ENCODE measurements around the gene KCTD19.

KCTD19 gene

DNA sequence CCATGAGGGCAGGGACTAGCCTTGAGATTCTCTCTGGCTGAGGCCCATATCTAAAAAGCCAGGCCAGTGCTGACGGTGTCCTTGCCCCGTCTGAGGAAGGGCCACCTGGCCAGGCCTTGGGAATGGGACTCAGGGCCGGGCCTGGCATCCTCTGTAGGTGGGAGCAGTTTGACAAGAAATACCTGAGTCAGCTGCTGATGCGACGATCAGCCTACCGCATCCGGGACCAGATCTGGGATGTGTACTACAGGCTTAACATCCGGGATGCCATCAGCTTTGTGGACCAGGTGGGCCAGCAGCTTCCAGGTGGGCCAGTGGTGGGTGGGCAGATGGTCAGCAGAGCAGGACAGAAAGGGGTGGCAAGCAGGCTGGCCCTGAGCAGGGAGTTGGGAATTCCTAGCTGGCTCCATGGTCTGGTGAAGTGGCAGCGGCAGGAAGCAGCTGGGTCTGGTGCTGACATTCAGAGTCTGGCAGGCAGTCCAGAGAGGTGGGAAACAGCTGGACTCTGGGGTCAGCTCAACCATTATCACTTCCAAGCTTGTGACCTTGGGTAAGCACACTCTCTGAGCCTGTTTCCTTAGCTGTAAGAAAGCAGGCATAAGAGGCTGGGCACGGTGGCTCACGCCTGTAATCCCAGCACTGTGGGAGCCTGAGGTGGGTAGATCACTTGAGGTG lies 68.2 kb downstream of the KCTD19 start:
- DNase-seq = no peak

DNA sequence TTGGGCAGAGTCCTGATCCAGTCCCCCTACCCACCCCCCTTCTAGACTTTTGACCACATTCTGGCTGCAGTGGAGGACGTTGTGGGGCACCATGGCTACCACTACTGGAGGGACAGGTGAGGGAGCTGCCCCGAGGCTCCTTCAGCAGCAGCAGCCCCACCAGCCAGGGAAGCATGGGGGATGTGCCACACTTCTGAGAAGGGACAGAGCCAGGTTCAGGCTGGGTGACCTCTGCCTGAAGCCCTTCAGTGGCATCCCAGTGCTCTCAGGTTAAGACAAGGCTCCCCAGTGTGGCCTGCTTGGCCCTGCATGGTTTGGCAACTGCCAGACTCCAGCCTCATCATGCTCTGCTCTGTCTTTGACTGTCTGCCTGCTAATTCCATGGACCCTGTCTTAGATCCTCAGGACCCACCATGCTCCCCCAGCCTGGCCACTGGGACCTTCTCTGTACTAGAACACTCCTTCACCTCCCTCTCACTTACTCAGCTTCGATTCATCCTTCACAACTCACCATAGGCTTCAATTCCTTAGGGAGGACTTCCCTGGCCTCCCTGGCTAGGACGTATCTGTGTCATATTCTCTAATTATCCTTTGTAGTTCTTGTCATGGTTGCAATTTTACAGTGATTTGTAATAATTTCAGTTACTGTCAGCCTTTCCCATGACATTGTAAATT lies 68.9 kb downstream of the KCTD19 start:
- DNase-seq = no peak

DNA sequence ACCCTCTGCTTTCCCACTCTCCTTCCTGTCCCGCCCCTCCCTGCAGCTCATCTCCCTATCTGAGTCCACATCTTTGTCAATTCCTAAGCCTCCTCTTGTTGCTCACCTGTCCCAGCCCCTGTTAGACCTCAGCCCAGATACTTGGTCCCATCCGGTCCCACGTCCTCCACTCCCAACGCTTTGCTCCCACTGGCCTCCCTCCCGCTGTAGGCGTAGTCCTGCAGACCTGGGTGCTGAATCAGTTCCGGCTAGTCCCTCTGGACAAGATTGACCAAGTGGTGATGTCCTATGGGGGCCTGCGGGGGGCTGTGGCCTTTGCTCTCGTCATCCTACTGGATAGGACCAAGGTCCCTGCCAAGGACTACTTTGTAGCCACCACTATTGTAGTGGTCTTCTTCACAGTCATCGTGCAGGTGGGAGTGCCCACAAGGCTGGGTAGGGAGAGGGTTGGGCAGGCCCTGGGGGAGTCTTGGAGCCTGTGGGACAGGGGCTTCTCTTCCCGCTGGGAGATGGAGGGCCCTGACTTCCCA lies 69.8 kb downstream of the KCTD19 start:
- no peak for DNase-seq

DNA sequence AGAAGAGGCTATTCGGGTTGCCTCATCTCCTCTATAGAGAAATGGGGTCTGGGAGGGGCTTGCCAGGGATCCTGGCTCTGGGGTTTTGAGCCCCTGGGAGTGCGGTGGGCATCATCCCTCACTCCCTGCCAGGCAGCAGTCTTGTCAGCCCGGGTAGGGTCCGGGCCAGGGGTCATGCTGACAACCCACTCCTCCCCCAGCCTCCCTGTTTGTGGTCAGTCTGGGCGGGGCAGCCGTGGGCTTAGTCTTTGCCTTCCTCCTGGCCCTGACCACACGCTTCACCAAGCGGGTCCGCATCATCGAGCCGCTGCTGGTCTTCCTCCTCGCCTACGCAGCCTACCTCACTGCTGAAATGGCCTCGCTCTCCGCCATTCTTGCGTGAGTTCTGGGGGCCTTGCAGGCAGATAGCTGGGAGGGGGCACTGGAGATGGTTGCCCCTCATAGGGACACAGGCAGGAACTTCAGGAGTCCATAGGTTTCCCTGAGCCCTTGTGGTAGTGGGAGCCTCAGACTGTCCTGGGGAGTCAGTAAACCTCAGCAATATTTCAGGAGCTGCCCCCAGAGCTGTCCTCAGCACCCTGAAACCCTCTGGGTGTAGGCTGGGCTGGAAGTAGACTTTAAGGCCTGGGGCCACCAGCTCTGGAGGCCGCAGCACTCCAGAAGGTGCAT lies 70.9 kb downstream of the KCTD19 start:
- no peak for DNase-seq

DNA sequence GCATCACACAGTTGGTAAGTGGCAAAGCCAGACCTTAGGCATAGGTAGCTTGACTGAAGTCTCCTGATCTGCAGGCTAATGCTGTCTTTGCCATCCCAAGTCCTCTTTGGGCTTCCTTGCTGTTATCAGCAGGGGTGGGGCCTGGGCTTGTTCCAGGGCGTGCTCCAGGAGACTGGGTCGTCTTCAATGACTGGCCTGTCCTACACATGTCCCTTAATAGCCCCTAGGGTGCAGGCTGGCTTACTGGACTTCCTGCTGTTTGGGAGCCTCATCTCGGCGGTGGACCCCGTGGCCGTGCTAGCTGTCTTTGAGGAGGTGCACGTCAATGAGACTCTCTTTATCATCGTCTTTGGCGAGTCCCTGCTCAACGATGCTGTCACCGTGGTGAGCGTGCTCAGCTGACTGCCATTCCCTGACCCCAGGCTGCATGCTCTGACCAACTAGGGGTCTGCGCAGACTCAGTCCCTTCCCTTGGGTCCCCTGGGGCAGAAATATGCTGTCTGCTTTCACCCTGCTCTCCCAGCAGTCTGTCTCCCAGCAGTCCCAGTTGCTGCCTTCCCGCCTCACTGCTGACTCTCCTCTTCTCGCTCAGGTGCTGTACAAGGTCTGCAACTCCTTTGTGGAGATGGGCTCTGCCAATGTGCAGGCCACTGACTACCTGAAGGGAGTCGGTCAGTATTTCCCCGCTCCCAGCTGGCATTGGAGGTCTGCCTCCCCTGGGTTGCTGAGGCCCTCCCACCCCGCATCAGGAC lies 71.6 kb downstream of the KCTD19 start:
- no peak for DNase-seq

DNA sequence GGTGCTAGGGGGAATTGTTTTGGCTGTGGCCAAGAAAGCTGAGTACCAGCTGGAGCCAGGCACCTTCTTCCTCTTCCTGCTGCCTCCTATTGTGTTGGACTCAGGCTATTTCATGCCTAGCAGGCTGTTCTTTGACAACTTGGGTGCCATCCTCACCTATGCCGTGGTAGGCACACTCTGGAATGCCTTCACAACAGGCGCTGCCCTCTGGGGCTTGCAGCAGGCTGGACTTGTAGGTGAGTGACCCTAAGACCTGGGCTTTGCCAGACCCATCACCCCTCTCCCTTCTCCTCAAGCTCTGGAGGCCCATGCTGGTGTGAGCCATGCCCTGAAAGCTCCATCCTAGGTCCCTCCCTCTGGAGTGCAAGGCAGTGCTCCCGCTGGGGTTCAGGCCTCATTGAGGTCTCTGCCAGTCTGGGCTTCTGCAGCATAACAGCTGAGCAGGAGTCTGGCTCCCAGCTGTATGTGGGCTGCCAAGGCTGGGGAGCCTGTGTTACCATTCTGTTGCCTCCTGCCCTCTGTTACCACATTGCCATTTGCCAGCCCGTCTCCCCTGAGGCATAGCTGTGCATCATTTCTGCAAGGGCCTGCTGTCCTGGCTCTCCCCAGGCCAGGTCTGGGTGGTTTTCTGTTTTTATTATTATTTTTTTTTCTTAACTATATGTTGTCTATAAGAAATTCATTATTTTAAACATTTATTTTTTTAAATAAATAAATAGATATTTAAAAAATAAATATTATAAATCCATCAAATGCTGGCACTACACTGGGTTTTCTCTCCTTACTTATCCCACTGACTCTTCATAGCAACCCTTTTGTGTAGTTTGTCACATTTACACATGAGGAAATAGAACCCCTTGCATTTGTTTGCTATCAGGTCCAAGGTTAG lies 73.7 kb downstream of the KCTD19 start:
- no peak for DNase-seq

DNA sequence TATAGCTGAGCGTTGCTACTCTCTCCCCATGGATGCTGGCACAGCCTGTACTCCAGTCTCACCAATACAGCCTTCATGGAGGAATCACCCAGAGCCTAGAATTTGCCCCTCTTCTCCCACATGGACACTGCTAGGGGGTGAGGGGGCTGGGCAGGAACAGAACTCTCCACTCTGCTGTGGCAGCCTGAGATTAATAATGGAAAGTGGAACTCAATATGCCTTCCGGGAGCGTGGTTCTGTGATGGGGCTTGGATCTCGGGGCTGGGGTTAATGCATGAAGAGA lies 76.6 kb downstream of the KCTD19 start:
- DNase-seq = no peak

DNA sequence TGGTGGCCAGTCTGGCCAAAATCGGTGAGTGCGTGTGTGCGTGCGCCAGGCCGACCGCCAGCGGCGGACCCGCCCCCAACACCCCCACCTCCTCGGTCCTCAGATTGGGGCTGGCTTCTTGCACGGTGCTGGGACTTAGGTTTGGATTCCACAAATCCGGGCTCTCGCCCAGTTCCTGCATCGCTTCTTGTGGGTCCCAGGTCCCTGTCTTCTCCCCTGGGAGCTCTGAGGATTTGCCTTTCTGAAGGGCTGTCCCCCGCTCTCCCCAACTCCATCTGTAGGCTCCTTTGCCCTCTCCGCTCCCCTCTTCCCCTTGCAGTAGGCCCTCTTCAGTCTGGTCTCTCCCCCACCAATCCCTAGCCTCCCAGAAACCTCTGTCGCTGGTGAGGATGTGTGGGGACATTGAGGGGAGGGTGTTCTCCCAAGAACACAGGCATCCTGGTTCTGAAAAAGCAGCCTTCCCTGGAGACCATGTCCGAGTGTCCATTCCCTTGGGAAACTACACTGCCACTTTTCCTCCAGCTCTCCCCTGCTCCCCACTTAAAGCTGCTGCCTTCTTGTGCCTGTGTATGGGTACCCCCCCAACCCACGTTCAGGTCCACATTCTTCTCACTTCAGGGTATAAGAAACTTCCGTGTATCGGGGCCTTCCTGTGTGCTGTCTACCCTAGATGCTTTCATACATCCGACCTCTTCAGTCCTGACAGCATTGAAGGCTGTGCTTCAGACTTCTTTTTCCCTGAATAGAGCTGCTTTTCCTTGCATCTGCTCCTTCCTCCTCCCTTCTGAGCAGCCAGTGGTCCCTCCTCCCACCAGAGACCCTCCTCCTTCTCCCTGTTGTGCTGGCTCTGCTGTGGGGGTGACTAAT lies 77.1 kb downstream of the KCTD19 start:
- peak in 1 of 3 experiments; percentile 29 for DNase-seq

DNA sequence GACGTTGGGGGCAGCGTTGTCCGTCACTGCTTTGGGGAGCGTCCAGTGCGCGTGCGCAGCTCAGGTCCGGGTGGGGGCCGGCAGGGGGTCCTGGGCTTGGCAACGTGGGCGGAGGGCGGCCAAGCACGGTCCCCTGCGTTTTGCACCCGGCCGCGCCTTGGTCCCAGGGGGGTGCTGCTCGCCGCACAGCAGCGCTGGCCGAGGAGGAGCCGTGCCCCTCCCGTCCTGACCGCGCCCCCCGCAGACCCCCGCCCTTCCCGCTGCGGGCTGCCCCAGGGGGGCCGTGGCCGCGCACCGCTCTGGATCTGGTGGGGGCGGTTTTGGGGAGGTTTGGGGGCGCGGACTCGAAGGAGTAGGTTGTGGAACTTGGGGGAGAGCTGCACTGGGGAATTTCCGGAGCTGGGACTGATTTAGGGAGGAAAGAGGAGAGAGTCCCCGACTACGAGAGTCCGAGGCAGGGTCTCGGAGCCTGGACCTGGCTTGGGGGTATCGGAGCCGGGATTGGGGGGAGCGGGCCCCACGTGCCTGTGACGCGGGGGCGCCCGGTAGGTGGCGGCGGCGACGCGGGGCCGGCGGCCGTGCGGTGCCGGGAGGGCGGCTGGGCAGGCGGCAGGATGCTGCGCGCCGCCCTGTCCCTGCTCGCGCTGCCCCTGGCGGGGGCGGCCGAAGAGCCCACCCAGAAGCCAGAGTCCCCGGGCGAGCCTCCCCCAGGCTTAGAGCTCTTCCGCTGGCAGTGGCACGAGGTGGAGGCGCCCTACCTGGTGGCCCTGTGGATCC lies 78.0 kb downstream of the KCTD19 start, which contains the start of gene SLC9A5:
TSS of gene SLC9A5 (plus strand) at position 579 of the 777 bp plus-strand sequence. CDS start at position 615, 36 bp downstream.
- DNase-seq = peak in 2 of 3 experiments; percentile 24 to 33

DNA sequence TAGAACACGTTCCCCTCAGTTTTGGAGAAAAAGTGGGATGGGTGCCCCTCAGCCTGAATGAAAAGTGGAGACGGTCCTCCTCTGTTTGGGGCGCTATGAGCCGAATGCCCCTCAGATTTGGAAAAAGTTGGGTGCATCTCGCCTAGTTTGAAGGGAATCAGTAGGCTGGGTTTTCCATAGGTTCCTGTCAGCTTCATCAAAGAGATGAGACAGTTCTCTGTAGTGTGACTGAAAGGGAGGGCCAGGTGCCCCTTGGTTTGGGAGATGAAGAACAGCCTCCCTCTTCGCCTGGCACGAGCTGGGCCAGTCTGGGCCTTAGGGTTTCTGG lies 78.5 kb downstream of the KCTD19 start:
- DNase-seq = no peak

DNA sequence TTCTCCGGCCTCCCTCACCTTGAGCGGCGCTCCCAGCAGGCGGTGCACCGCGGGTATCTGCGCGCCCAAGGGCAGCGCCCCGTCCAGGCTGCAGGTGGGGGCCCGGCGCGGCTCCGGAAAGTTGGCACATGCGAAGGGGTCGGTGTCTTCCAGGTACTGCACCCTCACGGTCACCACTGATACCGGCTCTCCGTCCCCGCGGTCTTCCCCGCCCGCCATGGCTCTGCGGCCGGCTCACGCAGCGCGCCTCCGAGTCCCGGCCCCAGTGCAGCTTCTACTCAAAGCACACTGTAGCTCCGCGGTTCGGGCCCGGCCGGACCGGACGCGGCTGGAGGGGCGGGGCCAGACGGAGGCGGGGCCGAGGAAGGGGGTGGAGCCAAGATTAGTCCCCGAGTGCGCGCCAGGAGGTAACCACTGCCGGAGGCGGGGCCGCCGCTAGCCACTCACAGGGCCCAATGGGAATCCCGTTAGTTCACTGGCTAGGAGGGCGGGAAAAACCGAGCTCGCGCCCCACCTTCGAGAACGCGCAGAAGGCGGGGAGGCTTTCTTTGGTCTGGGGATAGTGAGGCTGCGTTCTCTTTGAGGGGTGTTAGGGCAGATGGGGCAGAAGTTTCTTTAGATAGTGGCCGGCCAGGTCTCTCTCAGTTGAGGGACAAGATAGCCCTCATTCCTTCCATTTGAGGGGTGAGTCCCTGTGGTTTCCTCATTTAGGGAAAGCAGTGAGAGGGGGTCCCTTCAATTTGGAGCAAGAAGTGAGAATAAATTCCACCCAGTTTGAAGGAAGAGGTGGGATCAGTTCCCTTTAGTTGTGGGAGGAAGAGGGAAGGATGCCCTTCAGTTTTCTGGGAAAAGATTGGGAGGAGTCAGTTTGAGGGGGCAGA lies 79.1 kb downstream of the KCTD19 start, which contains the start of gene FHOD1:
TSS of gene FHOD1 (minus strand) at position 290 of the 881 bp plus-strand sequence. CDS start at position 219, 71 bp downstream.
- DNase-seq = peak; percentile 85 to 92 (median 86)

DNA sequence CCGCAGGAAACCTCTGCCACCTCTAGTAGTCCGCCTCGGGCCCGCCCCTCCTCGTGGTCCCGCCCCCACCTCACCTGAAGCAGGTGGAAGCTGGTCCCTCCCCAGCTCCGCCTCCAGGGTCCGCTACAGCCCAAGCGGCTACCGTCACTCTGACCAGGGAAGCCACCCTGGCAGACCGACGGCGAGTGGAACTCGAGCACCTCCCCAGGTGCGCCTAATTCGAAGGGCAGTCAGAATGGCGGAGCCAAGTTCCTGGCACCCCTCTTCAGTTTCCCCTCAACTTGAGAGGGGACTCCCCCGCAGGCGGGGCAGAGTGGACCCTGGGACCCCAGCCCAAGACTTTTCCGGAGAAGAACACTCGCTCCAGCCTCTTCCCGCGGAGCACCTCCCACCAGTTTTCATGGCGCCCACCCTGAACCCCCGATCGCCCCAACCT lies 79.8 kb downstream of the KCTD19 start:
- peak; percentile 67 to 79 (median 74) for DNase-seq

DNA sequence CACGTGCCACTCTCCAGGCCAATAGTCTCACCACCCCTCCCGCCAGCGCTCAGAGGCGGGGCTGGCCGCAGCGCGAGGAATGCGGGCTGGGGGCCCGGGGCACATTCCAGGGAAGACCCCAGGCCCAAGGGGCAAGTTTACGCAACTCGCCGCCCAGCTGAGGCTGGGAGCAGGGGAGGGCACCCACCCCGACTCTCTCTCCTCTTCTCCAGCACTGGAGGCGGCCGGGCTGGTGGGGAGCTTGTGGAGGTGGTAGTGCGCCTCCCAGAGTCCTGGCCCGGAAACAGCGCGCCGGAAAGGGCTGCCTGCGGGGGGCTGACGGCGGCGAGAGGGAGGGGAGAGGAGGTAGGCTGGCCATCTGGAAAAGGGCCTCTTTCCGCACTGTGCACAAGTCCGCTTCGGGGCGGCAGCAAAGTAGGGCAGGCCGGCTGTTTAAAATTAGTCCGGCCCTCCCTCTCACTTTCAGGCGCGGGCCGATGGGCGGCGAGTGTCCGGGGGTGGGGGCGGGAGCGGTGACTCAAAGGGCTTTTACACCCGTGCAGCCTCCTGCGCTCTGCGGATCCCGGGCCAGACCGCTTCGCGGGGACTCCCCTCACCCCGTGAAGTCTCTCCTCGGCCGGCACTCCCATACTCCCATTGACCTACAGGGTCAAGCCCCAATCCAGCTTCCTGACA lies 80.3 kb downstream of the KCTD19 start:
- DNase-seq = peak in 2 of 3 experiments; percentile 63 to 65

DNA sequence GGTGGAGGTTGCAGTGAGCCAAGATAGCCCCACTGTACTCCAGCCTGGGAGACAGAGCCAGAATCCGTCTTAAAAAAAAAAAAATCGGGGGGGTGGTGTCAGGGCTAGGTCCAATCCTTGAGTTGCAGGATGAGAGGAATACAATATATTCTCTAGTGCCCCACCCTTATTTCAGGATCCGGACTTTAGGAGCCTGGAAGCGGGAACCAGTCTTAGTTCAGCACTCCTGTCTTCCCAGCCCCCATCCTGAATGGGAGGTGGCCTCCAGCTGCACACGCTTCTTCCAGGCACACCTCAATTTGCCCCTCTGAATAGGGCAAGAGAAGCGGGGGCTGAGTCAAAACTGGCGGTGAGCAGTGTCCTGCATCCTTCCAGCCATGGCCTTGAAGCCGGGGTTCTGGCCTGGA lies 80.9 kb downstream of the KCTD19 start:
- no peak for DNase-seq

DNA sequence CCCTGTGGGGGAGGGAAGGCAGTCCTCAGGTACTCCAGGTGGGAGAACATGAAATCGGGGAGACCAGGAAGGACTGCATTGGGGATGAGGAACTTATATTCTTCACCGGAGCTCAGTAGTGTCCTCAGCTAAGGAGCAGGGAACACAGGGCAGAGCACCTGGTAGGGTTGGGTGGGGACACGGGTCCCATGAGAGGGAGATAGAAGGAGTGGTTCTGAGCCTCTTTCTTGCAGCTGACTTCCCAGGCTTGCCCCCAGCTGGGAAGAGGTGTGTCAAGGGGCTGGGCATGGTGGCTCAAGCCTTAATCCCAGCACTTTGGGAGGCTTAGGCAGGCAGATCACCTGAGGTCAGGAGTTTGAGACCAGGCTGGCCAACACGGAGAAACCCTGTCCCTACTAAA lies 81.4 kb downstream of the KCTD19 start:
- no peak for DNase-seq

DNA sequence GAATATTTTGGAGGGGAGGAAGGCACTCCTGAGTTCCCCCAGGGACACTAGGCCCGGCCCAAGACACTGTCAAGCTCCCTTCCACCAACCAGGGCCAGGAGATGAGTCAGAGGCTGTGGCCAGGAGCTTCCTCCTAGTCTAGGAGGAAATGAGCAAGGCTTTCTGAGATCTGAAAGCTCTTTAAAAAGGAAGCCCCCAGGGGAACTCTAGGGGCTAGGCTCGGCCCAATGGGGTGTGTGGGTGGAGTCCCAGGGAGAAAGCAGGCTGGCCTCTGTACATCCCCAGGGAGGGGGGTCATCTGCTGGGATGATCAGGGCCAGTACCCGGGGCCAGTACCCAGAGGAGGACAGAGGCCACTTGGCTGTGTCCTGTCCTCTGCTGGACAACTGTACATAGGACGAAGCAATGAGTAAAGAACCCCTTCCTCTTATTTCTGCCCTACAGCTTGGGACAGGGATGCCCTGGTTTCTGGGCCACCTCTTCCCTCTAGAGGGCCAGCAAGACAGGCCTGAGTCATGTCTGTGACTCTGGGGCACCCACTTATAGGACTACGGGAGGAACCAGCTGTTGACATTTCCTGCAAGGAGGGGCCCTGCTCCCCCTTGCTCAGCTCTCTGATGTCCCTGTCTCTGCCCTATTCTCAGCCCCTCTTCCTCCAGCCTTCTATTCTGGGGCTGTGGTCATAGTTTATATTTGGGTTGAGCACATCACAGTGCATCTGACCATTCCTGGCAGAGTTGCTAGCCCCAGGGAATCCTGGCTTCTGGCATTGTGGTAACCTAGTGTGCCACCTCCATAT lies 82.0 kb downstream of the KCTD19 start:
- DNase-seq = no peak

DNA sequence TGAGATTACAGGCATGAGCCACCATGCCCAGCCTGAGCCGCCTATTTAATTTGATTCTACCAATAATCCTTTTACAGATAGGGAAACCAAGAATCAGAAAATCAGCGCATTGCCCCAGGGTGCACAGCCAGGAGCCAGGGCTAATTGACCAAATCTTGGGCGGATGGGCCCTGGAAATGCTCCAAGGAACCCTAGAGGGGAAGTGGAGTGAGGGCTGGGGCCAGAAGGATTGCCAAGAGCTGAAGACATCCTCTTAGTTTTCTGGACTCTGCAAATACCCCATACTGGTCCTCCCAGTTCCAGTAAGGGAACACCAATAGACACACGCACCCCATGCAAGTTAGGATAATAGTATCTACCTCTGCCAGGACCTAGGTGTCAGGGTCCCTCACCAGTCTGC lies 83.1 kb downstream of the KCTD19 start:
- no peak for DNase-seq
